Motor neuron (in vitro differentiated cells): ENCODE results near the gene CFAP46. TPM values are rescaled to one million over a fixed set of nuclear protein-coding genes. Genes with fewer than 3 reads are reported as not detected.

Source experiments
- ATAC-seq, 8 experiments: fragments of 200-7000 bp; cut with Tn5 transposase; replicated peaks in 6 of 8; 2 replicates each; pipeline ENCODE4 v1.8.0; 2021; ENCODE audit warnings: mild to moderate bottlenecking in 8 of 8, moderate library complexity in 8 of 8
- H3K27ac ChIP-seq, 2 donors: fragments of 250-450 bp; sonication (Bioruptor Pico); 2 replicates each; pipeline ENCODE4 v1.9.0; 2021; ENCODE audit warnings: antibody characterized with exemption in 2 of 2, mild to moderate bottlenecking in 2 of 2, moderate library complexity in 1 of 2
- H3K4me1 ChIP-seq, 2 donors: fragments of 250-450 bp; sonication (Bioruptor Pico); replicated peaks in 1 of 2; 2 replicates each; pipeline ENCODE4 v1.6.1; 2021; ENCODE audit warnings: antibody characterized with exemption in 2 of 2, mild to moderate bottlenecking in 2 of 2, moderate library complexity in 1 of 2
- H3K4me3 ChIP-seq, 5 donors: fragments of 250-450 bp; sonication (Bioruptor Pico); 2 replicates each; pipeline ENCODE4 v1.9.0; 2021; ENCODE audit warnings: antibody characterized with exemption in 5 of 5, mild to moderate bottlenecking in 5 of 5, moderate library complexity in 4 of 5
- WGBS, 10 experiments: fragments of 450-650 bp; shearing (Covaris generic); methylation state at CpG; one replicate each; pipeline ENCODE4 v1.0.0; 2022; 5-methylcytosine and 5-hydroxymethylcytosine counted together
- in situ Hi-C, 9 experiments: fragments of 400-800 bp; cut with MboI; loops; one replicate each; pipeline ENCODE4 v1.15.0; 2021; ENCODE audit warnings: low sequenced_read_pairs in 9 of 9, low pct_unique_long_range_greater_than_20kb in 2 of 9; ENCODE audit not compliant: unreplicated experiment in 9 of 9
- total RNA-seq, 8 experiments: library from RNA; unstranded; fragments of 300-600 nt; gene quantifications; 2 replicates each; pipeline versions ENCODE4 v1.2.3 to v1.2.4, GENCODE V29; 2022

Gene CFAP46
- total RNA-seq, 8 experiments from 2014 or later = 1.2 to 15.5 (median 2.7) TPM

DNA sequence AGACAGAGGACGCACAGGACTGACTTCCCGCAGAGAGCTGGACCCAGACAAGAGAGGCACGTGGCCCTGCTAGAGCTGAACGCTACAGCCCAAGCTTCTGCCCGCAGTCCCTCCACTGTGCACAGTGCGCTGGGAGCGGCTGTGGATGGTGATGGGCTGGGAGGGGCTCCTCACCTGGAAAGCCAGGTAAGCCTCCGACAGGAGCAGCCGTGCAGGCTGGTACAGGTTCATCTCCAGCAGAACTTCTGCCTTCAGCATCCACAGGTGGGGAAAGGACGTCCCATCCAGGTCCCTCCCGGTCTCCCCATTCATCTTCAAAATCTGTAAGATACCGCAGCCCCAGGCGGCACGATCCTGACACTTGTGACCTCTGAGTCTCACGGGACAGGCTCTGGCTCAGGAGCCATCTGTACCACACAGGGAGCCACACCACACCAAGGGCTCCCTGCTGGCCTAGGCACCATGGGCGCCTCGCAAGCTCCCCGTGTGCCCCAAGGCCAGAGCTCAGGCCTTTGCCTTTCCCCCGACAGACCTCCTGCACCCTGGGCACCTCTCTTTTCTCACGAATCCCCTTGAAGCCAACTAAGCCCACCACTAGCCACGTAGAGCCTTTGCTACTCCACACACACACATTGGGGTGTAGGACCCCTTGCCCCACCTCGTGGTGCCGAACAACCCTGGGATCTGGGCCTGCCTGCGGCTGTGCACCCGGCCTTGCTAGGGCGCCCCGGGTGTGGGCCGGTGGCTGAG lies 76.3 kb downstream of the CFAP46 start:
- WGBS, 10 experiments = 60 to 100% (median 86%) methylated on average over 1 to 19 of the region's 28 CpGs; no CpG with 5 or more reads in 3 of the 10 experiments
- no peak for ATAC-seq
- Histone ChIP-seq H3K27ac (no peak overlapping the region), H3K4me3 (no peak overlapping the region), H3K4me1 (peaks cover 18 to 34% of the 10 kb centered on the region in 2 donors)
- in situ Hi-C loops = no loop called here

DNA sequence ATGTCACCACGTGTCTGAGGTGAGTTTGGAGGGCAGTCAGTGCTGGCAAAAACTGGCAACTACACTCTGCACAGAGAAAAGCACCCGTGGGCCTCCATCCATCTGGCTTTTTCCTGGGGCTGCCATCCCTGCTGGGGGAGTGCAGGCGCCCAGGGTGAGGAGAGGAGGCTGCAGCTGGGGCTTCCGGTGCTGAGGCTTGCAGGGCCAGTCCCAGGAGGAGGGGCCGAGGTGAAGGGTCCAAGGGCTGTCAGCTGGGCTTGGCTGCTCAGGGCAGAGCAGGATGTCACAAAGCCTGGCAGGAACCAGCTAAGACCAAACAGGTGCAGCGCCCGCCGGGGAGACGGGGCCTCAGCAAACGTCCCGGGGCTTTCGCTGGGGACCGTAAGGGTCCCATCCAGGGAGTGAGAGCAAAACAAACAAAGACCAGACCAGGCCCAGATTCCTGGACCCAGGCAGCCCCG lies 77.2 kb downstream of the CFAP46 start:
- in situ Hi-C loops = no loop called here
- WGBS, 10 experiments = 0 to 100% (median 25%) methylated on average over 1 to 4 of the region's 14 CpGs; no CpG with 5 or more reads in 2 of the 10 experiments
- Histone ChIP-seq H3K4me3 (no peak overlapping the region), H3K27ac (no peak overlapping the region), H3K4me1 (peaks cover 18 to 34% of the 10 kb centered on the region in 2 donors)
- peak in 5 of 8 experiments; percentile 57 to 76 (median 71) for ATAC-seq

DNA sequence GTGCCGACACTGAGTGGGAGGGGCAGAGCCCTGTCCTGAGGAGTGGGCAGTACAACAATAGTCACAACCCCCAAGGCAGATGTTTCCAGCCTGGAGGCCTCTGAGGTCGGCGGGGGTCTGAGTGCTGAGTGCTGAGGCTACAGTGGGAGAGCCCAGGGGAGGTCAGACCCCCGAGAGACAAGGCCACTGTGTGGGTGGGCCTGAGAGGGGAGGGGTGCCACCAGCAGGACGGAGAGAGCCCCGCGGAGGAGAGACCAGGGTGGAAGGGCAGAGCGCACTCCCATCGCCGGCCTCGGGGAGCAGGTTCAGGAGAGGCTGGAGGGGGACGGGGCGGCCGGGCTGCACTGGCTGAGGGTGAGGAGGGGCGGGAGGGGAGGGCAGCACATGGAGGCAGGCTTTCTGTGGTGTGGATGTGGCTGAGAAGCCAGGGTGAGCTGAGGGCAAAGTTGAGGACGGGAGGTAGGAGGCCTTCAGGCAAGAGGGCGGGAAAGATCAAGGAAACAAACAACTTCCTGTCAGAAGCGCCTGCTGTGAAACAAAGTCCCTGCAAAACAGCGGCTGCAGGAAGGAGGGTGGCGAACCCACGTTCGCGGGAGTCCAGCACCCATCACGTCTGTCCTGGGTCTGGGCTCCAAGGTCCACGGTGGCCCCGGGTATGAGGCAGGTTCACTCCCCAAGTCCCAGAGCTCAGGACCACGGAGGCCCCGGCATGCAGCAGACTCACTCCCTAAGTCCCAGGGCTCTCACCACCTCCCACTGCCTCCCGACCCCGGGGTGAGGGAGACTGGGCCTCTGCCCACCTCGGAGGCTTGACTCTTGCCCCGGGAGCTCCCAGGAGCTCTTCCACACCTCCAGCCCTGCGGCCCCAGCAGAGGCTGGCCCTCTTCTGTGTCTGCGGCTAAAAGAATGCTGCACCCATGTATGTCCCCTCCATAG lies 79.6 kb downstream of the CFAP46 start:
- peaks cover 18 to 36% of the 10 kb centered on the region in 2 donors for H3K4me1 ChIP-seq
- 0 to 94% (median 32%) methylated on average over 1 to 8 of the region's 34 CpGs; no CpG with 5 or more reads in 6 of the 10 experiments for WGBS, 10 experiments
- no peak overlapping the region for H3K4me3 ChIP-seq
- no peak overlapping the region for H3K27ac ChIP-seq
- in situ Hi-C loops = no loop called here
- ATAC-seq = peak in 5 of 8 experiments; percentile 36 to 53 (median 39)

DNA sequence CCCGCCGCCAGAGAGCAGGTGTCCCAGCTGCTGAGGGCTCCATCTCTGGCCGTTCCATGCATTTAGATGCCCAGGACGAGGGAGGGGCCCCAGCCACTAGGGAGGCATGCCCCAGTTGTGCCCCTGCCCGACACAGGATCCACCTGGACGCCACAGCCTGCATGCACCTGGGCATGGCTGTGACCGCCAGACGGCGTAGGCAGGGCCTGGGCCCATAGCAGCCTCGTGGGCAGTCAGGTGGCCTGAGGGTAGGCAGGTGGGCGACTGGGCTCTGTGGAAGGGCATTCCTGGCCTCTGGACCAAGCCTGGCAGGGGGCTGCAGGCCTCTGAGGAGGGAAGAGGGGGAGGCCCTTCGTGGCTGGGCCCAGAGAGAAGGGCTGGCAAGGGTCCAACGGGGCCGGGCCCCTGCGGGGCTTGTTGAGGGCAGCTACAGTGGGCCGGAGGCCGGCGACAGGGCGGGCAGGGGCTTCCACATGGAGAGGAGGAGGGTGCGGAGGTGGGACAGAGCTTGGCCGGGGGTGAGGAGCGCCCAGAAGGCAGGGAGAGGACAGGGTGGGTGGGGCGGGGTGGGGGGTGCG lies 80.4 kb downstream of the CFAP46 start:
- Histone ChIP-seq H3K4me3 (no peak overlapping the region), H3K27ac (no peak overlapping the region), H3K4me1 (peaks cover 18 to 36% of the 10 kb centered on the region in 2 donors)
- ATAC-seq = peak in 5 of 8 experiments; percentile 1 to 23 (median 15)
- in situ Hi-C loops = no loop called here
- WGBS, 10 experiments = 46% methylated on average over 2 of the region's 24 CpGs; no CpG with 5 or more reads in 9 of the 10 experiments

DNA sequence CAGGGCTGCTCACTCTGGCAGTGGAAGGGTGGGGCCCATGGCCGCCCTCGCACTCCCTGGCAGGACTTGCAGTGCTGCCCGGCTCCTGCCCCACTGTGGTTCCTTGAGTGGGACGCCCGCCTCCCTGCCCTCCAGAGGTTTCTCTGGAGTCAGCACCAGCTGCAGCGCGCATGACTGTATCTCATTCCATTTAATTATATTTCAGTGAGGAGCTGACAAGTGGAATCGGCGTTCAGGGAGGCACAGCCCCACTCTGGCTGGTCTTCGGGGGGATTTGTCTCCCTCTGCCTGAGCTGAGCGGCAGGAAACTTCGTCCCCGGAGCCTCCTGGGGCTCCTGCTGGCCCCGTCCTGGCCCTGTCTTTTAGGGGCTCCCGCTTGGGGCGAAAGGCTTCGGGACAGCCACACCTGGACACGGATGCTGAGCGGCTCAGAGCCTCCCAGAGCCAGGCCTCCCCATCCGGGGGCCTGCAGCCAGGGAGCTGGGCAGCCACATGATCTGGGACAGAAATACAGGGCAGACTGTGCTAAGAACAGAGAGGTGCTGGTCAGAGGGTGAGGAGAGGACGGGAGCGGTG lies 81.2 kb downstream of the CFAP46 start:
- Histone ChIP-seq H3K4me3 (no peak overlapping the region), H3K27ac (no peak overlapping the region), H3K4me1 (peaks cover 14 to 32% of the 10 kb centered on the region in 2 donors)
- peak in 1 of 8 experiments; percentile 26 for ATAC-seq
- in situ Hi-C loops = no loop called here
- 38 to 85% (median 83%) methylated on average over 4 to 5 of the region's 22 CpGs; no CpG with 5 or more reads in 7 of the 10 experiments for WGBS, 10 experiments

DNA sequence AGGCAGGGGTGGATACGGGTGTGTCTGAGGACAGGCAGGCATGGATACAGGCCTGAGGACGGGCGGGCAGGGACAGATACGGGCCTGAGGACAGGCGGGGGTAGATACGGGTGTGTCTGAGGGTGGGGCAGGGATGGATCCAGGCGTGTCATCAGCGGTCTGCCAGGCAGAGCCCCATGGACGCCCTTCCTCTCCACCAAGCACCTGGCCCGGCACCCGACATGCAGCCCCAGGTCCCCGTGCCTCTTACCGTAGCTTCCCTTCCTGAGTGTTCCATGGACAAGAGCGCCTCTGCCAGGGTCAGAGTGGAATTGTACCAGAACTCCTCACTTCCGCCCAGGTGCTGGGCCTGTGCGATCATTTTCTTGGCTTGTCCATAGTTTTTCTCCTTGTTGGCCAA lies 81.8 kb downstream of the CFAP46 start:
- Histone ChIP-seq H3K4me1 (peaks cover 14 to 26% of the 10 kb centered on the region in 2 donors), H3K4me3 (no peak overlapping the region), H3K27ac (no peak overlapping the region)
- no peak for ATAC-seq
- WGBS, 10 experiments = 90 to 93% methylated on average over 2 to 3 of the region's 16 CpGs; no CpG with 5 or more reads in 8 of the 10 experiments
- in situ Hi-C loops = no loop called here

DNA sequence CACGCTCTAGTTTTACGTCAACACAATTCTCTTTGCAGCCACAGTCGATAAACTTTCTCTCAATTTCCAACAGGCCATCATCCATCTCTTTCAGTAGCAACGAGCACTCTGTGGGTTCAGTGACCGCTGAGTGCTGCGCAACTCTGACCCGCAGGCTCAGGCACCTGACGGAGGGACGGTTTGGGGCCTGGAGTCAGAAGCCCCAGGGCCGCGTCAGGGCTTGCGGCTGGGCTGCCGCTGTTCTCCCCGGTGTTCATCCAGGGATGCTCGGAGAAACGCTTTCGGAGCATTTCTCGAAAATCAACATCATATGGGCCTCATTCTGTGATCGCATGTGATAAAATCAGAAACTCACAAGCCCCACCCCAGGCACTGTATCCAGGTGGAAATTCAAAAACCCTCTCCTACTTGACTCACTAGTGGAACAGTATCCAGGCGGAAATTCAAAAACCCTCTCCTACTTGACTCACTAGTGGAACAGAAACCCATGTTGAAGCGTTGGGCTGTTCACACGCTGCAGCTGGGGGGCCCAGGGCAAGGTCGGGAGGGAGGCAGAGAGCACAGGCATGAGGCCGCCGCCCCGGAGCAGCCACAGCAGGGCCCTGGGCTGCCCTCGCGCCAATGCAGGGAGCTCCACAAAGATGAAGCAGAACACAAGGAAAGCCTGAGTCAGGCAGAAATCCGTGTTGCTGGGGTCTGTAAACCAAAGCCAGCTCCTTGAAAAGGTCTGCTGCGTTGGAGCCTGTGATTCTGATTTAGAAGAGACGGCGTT lies 83.1 kb downstream of the CFAP46 start:
- Histone ChIP-seq H3K4me3 (no peak overlapping the region), H3K27ac (no peak overlapping the region), H3K4me1 (peaks cover 10 to 18% of the 10 kb centered on the region in 2 donors)
- ATAC-seq = peak in 3 of 8 experiments; percentile 29 to 49 (median 43)
- in situ Hi-C loops = no loop called here
- WGBS, 10 experiments = 43 to 93% (median 70%) methylated on average over 1 to 17 of the region's 32 CpGs

DNA sequence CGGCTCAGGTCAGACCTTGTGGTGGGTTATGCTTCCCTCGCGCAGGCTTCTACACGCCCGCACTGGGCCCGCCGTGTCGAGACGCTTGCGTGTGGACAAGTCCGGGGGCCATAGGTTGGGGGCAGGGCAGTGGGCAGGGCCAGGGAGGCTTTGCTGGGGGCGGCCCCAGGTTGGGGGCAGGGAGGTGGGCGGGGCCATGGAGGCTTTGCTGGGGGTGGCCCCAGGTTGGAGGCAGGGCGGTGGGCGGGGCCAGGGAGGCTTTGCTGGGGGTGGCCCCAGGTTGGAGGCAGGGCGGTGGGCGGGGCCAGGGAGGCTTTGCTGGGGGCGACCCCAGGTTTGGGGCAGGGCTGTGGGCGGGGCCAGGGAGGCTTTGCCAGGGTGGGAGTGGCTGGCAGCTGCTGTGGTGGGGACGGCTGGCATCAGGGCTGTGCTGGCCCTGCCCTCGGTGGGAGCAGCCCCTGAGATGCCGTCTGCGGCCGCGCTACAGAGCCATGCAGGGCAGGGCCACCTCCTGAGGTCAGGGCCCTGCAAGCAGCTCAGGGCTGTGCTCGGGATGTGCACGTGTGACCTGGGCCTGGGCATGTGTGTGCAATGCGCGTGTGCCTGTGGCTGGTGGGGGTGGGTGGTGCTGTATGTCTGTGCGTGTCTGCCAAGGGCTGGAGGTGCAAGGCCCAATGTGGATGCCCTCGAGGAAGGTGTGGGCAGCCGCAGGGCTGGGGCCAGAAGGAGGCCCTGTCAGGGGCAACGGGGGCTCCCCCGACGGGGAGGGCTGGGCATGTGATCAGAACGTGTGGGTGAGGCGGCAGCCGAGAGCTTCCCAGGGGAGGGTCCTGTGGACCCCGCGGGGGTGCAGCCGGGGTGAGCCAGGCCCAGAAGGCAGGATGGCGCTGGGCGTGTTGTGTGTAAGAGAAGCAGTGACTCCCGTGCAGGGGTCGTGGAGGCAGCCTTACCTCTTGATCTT lies 84.0 kb downstream of the CFAP46 start:
- in situ Hi-C loops = no loop called here
- peaks cover 10 to 18% of the 10 kb centered on the region in 2 donors for H3K4me1 ChIP-seq
- ATAC-seq = no peak
- no peak overlapping the region for H3K4me3 ChIP-seq
- 70 to 100% (median 100%) methylated on average over 1 to 2 of the region's 45 CpGs; no CpG with 5 or more reads in 7 of the 10 experiments for WGBS, 10 experiments
- H3K27ac ChIP-seq = no peak overlapping the region

DNA sequence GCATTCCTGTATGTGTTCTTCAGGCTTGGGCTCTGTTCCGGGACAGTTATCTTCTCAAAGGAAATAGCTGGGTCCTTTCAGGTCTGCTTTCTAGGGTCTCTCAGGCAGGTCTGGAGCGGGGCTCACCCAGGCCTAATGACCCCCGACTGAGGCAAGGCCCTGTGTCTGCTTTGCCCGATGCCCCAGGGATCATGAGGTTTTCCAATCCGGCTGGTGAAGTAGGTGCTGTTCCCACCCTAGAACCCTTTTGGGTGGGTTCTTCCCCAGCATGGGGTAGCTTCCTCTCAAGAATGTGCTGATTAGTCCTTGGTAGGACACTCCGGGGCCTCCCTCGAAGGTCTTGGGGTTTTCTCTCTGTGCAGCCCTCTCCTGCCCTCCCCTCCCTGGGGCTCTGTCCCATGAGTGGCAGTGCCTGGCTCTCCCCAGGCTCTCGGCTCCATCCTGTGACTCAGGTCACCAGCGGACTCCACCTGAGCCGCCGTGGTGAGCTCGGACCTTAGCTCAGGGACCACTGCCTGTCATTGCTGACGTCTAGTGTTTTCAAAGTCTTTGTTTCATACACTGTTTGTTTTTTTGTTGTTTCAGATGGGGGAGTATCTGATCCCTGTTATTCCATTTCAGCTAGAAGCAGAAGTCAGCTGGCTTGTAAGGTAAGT lies 85.4 kb downstream of the CFAP46 start:
- Histone ChIP-seq H3K4me3 (no peak overlapping the region), H3K27ac (no peak overlapping the region), H3K4me1 (peaks cover 0 to 4% of the 10 kb centered on the region in 2 donors)
- no peak for ATAC-seq
- 60 to 87% (median 80%) methylated on average over 1 to 11 of the region's 13 CpGs; no CpG with 5 or more reads in 4 of the 10 experiments for WGBS, 10 experiments
- in situ Hi-C loops = no loop called here

DNA sequence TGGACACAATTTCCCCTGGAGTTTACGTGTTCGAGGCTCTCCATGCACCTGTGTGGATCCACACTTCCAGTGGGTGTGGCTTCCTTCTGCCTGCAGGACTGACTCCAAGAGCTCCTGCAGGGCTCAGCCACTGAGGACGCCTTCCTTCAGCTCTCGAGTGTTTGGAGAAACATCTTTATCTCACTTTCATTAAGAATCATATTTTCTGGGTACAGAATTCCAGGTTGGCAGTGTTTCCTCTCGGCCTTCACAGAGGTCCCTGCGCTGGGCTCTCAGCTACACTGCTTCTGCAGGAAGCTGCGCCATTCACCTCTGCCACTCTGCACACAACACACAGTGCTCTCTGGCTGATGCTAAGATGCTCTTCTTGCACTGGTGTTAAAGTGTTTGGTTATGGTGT lies 86.5 kb downstream of the CFAP46 start:
- no peak overlapping the region for H3K4me3 ChIP-seq
- H3K27ac ChIP-seq = no peak overlapping the region
- in situ Hi-C loops = no loop called here
- ATAC-seq = no peak
- 48 to 100% (median 82%) methylated on average over 2 to 6 of the region's 7 CpGs; no CpG with 5 or more reads in 2 of the 10 experiments for WGBS, 10 experiments
- H3K4me1 ChIP-seq = peaks cover 0 to 2% of the 10 kb centered on the region in 2 donors

DNA sequence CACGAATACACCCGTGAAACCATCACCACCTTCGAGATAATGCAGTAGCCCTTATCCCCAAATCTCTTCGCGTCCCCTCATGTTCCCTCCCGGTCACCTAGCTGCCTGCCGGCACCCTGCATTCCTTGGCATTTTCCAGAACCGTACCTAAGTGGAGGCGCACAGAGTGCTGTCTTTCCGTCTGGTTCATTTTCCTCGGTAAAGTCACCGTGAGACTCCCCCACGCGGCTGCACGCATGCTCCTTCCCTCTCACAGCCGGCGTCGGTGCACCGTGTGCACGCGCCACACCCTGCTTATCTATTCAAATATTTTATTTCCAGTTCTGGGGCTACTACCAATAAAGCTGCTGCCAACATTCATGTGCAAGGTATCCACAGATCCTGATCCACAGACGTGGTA lies 90.9 kb downstream of the CFAP46 start:
- Histone ChIP-seq H3K4me1 (peaks cover 0 to 13% of the 10 kb centered on the region in 2 donors), H3K27ac (no peak overlapping the region), H3K4me3 (no peak overlapping the region)
- in situ Hi-C loops = no loop called here
- no peak for ATAC-seq
- WGBS, 10 experiments = 78 to 100% (median 94%) methylated on average over 1 to 13 of the region's 22 CpGs; no CpG with 5 or more reads in 4 of the 10 experiments
